Endodermal cell (in vitro differentiated cells): ENCODE data around the gene RTP3. TPM values are rescaled to one million over a fixed set of nuclear protein-coding genes. Genes with fewer than 3 reads are reported as not detected.

Experiments used
- DNase-seq: peaks from one replicate; pipeline ENCODE4 v3.0.0-alpha.2; 2017
- H3K27ac ChIP-seq: 2 replicates; pipeline ENCODE4 v1.5.1; 2013; ENCODE audit warnings: mild to moderate bottlenecking, low read depth, low read length, moderate library complexity
- H3K27me3 ChIP-seq: 2 replicates; pipeline ENCODE4 v1.6.1; 2013; ENCODE audit warnings: mild to moderate bottlenecking, low read length, moderate library complexity; ENCODE audit not compliant: insufficient read depth, control insufficient read depth, poor library complexity, severe bottlenecking
- H3K36me3 ChIP-seq: 2 replicates; pipeline ENCODE4 v1.7.0; 2013; ENCODE audit warnings: mild to moderate bottlenecking, low read length, moderate library complexity; ENCODE audit not compliant: control insufficient read depth, insufficient read depth
- H3K4me1 ChIP-seq: one replicate; pipeline ENCODE4 v1.7.0; 2013; ENCODE audit warnings: low read length; ENCODE audit not compliant: control insufficient read depth, insufficient read depth
- H3K4me3 ChIP-seq: 2 replicates; pipeline ENCODE4 v1.5.1; 2013; ENCODE audit warnings: mild to moderate bottlenecking, low read length, moderate library complexity
- H3K9ac ChIP-seq: 2 replicates; pipeline ENCODE4 v1.6.1; 2013; ENCODE audit warnings: mild to moderate bottlenecking, low read length, moderate library complexity; ENCODE audit not compliant: poor library complexity, severe bottlenecking; ENCODE audit errors: extremely low read depth
- H3K9me3 ChIP-seq: 2 replicates; pipeline ENCODE4 v1.6.1; 2013; ENCODE audit warnings: mild to moderate bottlenecking, low read length, moderate library complexity; ENCODE audit not compliant: control insufficient read depth
- H3K27ac Mint-ChIP-seq: 2 replicates; pipeline ENCODE4 v1.8.0; 2020; ENCODE audit warnings: mixed read lengths
- H3K27me3 Mint-ChIP-seq: 2 replicates; pipeline ENCODE4 v1.8.0; 2021; ENCODE audit warnings: mild to moderate bottlenecking, mixed read lengths; ENCODE audit not compliant: insufficient read depth
- H3K36me3 Mint-ChIP-seq: 2 replicates; pipeline ENCODE4 v1.8.0; 2020; ENCODE audit warnings: low read depth, mixed read lengths
- H3K4me1 Mint-ChIP-seq: 2 replicates; pipeline ENCODE4 v1.8.0; 2020; ENCODE audit warnings: mixed read lengths
- H3K4me3 Mint-ChIP-seq: 2 replicates; pipeline ENCODE4 v1.8.0; 2020; ENCODE audit warnings: mild to moderate bottlenecking, moderate library complexity, mixed read lengths
- H3K9me3 Mint-ChIP-seq: 2 replicates; pipeline ENCODE4 v1.8.0; 2020; ENCODE audit warnings: mild to moderate bottlenecking, mixed read lengths
- CTCF ChIP-seq: fragments of 200-600 bp; sonication (generic); conservative IDR thresholded peaks from 2 replicates; pipeline ENCODE4 v1.5.0; 2021; ENCODE audit warnings: antibody characterized with exemption, mild to moderate bottlenecking
- WGBS, 2 experiments: methylation state at CpG; one replicate each; pipeline versions ENCODE4 v1.1.5 to v1.1.7; 2013; ENCODE audit warnings: missing lambda C conversion rate in 2 of 2, mixed read lengths in 1 of 2; ENCODE audit not compliant: insufficient coverage in 1 of 2, insufficient read length in 1 of 2; 5-methylcytosine and 5-hydroxymethylcytosine counted together
- total RNA-seq, 2 donors: library from RNA; stranded (reverse); fragmentation: NEBNext Ultra II Directional in 1 of 2; extraction: Animal tissue kit (Norgen Biotek cat#: 25700) in 1 of 2; gene quantifications; 2 replicates in 1 of 2; 3 replicates in 1 of 2; pipeline ENCODE4 v1.2.1, GENCODE V29; 2021

RTP3 gene
- total RNA-seq, 2 donors from 2014 or later = not detected

- Histone ChIP-seq H3K4me1 (no peaks in the 10 kb centered on the region), H3K36me3 (no peaks in the 10 kb centered on the region), H3K9ac (no peak overlapping the region), H3K9me3 (peaks cover 9% of the 10 kb centered on the region), H3K27ac (no peak overlapping the region), H3K27me3 (no peaks in the 10 kb centered on the region), H3K4me3 (no peak overlapping the region)
- TF ChIP-seq CTCF = peak; percentile 57
- Mint-ChIP-seq H3K36me3 (no peaks in the 10 kb centered on the region), H3K4me1 (no peaks in the 10 kb centered on the region), H3K9me3 (peaks cover 8% of the 10 kb centered on the region), H3K27ac (no peak overlapping the region), H3K4me3 (no peak overlapping the region), H3K27me3 (peaks cover 51% of the 10 kb centered on the region)
- peak; percentile 47 for DNase-seq
- WGBS, 2 experiments = 91 to 100% methylated on average over 2 to 3 of the region's 3 CpGs
Observed at GRCh38 chr3:46462111-46462510, 35.7 kb upstream of the RTP3 start.

GRCh38 chr3:46462511-46462910 lies 35.3 kb upstream of the RTP3 start:
- Histone ChIP-seq H3K27me3 (no peaks in the 10 kb centered on the region), H3K9me3 (peaks cover 9% of the 10 kb centered on the region), H3K27ac (no peak overlapping the region), H3K36me3 (no peaks in the 10 kb centered on the region), H3K4me3 (no peak overlapping the region), H3K9ac (no peak overlapping the region), H3K4me1 (no peaks in the 10 kb centered on the region)
- no peak for TF ChIP-seq CTCF
- peaks cover 8% of the 10 kb centered on the region for H3K9me3 Mint-ChIP-seq
- no peak overlapping the region for H3K27ac Mint-ChIP-seq
- H3K4me1 Mint-ChIP-seq = no peaks in the 10 kb centered on the region
- H3K36me3 Mint-ChIP-seq = no peaks in the 10 kb centered on the region
- DNase-seq = peak; percentile 41
- H3K27me3 Mint-ChIP-seq = peaks cover 52% of the 10 kb centered on the region
- H3K4me3 Mint-ChIP-seq = no peak overlapping the region
- WGBS, 2 experiments = 80 to 93% methylated on average over 3 of the region's 3 CpGs

- Mint-ChIP-seq H3K9me3 (peaks cover 8% of the 10 kb centered on the region), H3K36me3 (no peaks in the 10 kb centered on the region), H3K4me3 (no peak overlapping the region), H3K4me1 (no peaks in the 10 kb centered on the region), H3K27me3 (peaks cover 54% of the 10 kb centered on the region), H3K27ac (no peak overlapping the region)
- DNase-seq = peak; percentile 40
- Histone ChIP-seq H3K9me3 (peaks cover 9% of the 10 kb centered on the region), H3K27ac (no peak overlapping the region), H3K4me1 (no peaks in the 10 kb centered on the region), H3K36me3 (no peaks in the 10 kb centered on the region), H3K9ac (no peak overlapping the region), H3K4me3 (no peak overlapping the region), H3K27me3 (no peaks in the 10 kb centered on the region)
- no peak for TF ChIP-seq CTCF
- 92 to 95% methylated on average over 4 to 6 of the region's 6 CpGs for WGBS, 2 experiments
Observed at GRCh38 chr3:46463120-46463867, 34.5 kb upstream of the RTP3 start.
